Epithelial cell of umbilical artery (primary cell): ENCODE data around the gene SP110. TPM values are rescaled to one million over a fixed set of nuclear protein-coding genes. Genes with fewer than 3 reads are reported as not detected.

ENCODE experiments used
- total RNA-seq: library from RNA; depleted of rRNA; stranded (reverse); fragments of >200 nt; gene quantifications from 2 replicates; pipeline ENCODE4 v1.2.3, GENCODE V29; 2014

The SP110 gene
- 2.6 and 9.3 TPM in 2 replicates for total RNA-seq

DNA sequence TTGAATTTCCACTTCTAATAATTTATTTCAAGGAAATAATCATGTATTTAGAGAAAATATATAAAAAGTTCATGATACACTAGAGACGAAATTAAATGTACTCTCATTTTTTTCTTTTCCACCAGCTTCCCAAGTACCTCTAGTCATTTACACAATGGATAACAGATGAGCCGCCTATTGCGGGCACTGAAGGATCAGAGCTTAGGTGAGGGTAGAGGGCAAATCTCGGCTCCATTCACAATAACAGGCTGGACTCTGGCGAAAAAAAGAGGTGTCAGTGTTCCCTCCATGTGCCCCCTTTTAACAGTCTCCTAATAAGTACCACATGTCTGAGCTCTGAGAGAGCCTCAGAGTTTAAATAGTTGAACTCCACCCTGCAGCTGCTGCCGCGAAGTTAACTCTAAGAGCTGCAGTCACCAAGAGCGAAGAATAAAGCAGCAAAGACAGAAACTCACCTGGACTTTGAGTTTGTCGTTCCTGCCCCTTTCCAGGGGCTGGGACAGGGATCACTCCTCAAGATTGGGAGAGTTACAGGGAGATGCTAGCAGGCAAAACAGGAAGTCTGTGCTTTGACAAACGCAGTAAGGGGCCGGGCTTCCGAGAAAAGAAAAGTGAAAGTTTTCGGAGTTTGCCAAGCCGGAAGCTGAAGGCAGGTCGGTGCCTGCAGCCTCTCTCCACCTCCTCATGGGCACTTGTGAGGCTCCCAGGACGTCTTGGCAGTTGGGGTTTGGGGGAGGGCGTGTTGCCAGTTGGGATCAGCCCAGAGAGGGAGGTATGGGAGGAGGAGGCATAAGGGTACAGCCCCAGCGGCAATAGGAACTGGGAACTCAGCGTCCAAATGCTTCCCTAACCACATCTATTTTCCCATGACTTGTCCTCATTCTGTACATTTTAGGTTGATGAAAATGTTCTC lies at the start of gene SP110:
Gene SP110 (minus strand): TSS at position 566 of the 913 bp plus-strand sequence. CDS start 3,057 bp downstream, outside the sequence.

DNA sequence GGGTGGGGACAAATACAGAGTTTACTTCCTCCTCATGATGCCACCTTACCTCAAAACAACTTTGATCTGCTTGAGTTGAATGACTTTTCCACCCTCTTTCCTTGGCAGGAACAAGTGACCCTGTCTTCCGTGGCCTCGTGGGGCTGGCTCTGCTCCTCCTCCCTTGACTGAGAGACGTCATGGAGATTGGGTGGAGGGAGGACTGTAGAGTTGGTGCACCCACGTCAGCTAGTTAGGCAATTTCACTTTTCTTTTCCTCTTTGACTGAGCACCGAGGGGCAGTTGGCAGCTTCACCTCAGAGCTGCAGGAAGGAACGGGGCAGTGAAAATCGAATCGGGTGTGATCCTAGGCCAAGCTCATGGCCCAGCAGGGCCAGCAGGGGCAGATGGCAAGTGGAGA lies 5.7 kb upstream of the SP110 start, which contains the start of gene SP140:
Gene SP140 (plus strand): TSS at position 251 of the 400 bp plus-strand sequence. CDS start 109 bp downstream, at position 360.

Other genes with a start within 250 kb of the SP110 start
- 0.32 and 0.46 TPM in 2 replicates for gene SLC16A14, start 151.1 kb downstream of the SP110 start, total RNA-seq
- gene SP140, start 5.8 kb upstream of the SP110 start, total RNA-seq, result not detected in 2 replicates
- gene SP140L, start 107.2 kb upstream of the SP110 start, total RNA-seq, result 6.2 and 9.9 TPM in 2 replicates
- gene SP100, start 196.2 kb upstream of the SP110 start, total RNA-seq, result 75.7 and 159 TPM in 2 replicates